PFSK-1 (cell line): ENCODE data around the gene KIAA2012.

ENCODE experiments used
- POLR2AphosphoS5 ChIP-seq: IDR thresholded peaks from 2 replicates; pipeline ENCODE4 v1.6.1; 2012; ENCODE audit warnings: low read depth, mild to moderate bottlenecking, control low read depth, low read length, moderate library complexity
- SIN3A ChIP-seq: IDR thresholded peaks from 2 replicates; pipeline ENCODE4 v1.6.1; 2012; ENCODE audit warnings: mild to moderate bottlenecking, low read length, moderate library complexity, borderline replicate concordance; ENCODE audit not compliant: insufficient read depth
- TAF1 ChIP-seq: IDR thresholded peaks from 2 replicates; pipeline ENCODE4 v1.6.1; 2012; ENCODE audit warnings: low read length, control low read depth, borderline replicate concordance; ENCODE audit not compliant: insufficient read depth

- no peak for TF ChIP-seq TAF1
- TF ChIP-seq POLR2AphosphoS5 = no peak
- TF ChIP-seq SIN3A = no peak
These were observed 85.7 kb downstream of the KIAA2012 start for GRCh38 chr2:202158796-202159195.
